CD14-positive monocyte (primary cell): ENCODE data around the gene UBC. TPM values are rescaled to one million over a fixed set of nuclear protein-coding genes. Genes with fewer than 3 reads are reported as not detected.

Experiments
- DNase-seq, 3 donors: peaks; one replicate each; pipeline ENCODE4 v3.0.0-alpha.2; 2011 to 2022
- H2AFZ ChIP-seq: 2 replicates; pipeline ENCODE4 v1.6.0; 2012; ENCODE audit warnings: mild to moderate bottlenecking, low read depth, low read length, inconsistent platforms; ENCODE audit not compliant: insufficient read depth, poor library complexity, severe bottlenecking
- H3K27ac ChIP-seq, 2 donors: 1 replicate in 1 of 2; 2 replicates in 1 of 2; pipeline ENCODE4 v1.5.1; 2012 to 2013; ENCODE audit warnings: low read length in 2 of 2, control low read depth in 1 of 2, inconsistent platforms in 1 of 2, low read depth in 1 of 2, mild to moderate bottlenecking in 1 of 2
- H3K27me3 ChIP-seq, 2 donors: one replicate each; pipeline versions ENCODE4 v1.6.0 to v1.6.1; 2011 to 2013; ENCODE audit warnings: low read length in 2 of 2; ENCODE audit not compliant: control insufficient read depth in 2 of 2, insufficient read depth in 2 of 2
- H3K36me3 ChIP-seq, 2 donors: replicated peaks in 1 of 2; 1 replicate in 1 of 2; 2 replicates in 1 of 2; pipeline versions ENCODE4 v1.5.1 to v1.6.1; 2012 to 2013; ENCODE audit warnings: low read length in 2 of 2, control low read depth in 1 of 2, inconsistent platforms in 1 of 2, mild to moderate bottlenecking in 1 of 2; ENCODE audit not compliant: insufficient read depth in 2 of 2, control insufficient read depth in 1 of 2
- H3K4me1 ChIP-seq, 2 donors: 1 replicate in 1 of 2; 2 replicates in 1 of 2; pipeline versions ENCODE4 v1.5.1 to v1.6.1; 2012 to 2013; ENCODE audit warnings: low read length in 2 of 2, control low read depth in 1 of 2, inconsistent platforms in 1 of 2, mild to moderate bottlenecking in 1 of 2, moderate library complexity in 1 of 2; ENCODE audit not compliant: insufficient read depth in 2 of 2, control insufficient read depth in 1 of 2
- H3K4me2 ChIP-seq: replicated peaks from 2 replicates; pipeline ENCODE3; 2012; ENCODE audit warnings: low read length, moderate library complexity, mild to moderate bottlenecking; ENCODE audit not compliant: poor library complexity, severe bottlenecking; ENCODE audit errors: extremely low read depth
- H3K4me3 ChIP-seq, 3 experiments: fragments of 200-600 bp in 1 of 3; sonication (generic) in 1 of 3; replicated peaks in 1 of 3; 1 replicate in 2 of 3; 2 replicates in 1 of 3; pipeline ENCODE4 v1.5.1; 2011 to 2013; ENCODE audit warnings: low read length in 3 of 3, mild to moderate bottlenecking in 3 of 3, control low read depth in 2 of 3, low read depth in 2 of 3, inconsistent platforms in 1 of 3, moderate library complexity in 1 of 3
- H3K79me2 ChIP-seq: 2 replicates; pipeline ENCODE4 v1.6.0; 2012; ENCODE audit warnings: mild to moderate bottlenecking, control low read depth, inconsistent platforms, low read length, moderate library complexity; ENCODE audit not compliant: insufficient read depth
- H3K9ac ChIP-seq: 2 replicates; pipeline ENCODE4 v1.6.0; 2017; ENCODE audit warnings: low read length, mild to moderate bottlenecking; ENCODE audit not compliant: insufficient read depth, poor library complexity, severe bottlenecking
- H3K9me3 ChIP-seq, 2 donors: replicated peaks in 1 of 2; 1 replicate in 1 of 2; 2 replicates in 1 of 2; pipeline versions ENCODE4 v1.5.1 to v1.6.1; 2012 to 2013; ENCODE audit warnings: low read length in 2 of 2, control low read depth in 1 of 2; ENCODE audit not compliant: control insufficient read depth in 1 of 2, insufficient read depth in 1 of 2
- H4K20me1 ChIP-seq: 2 replicates; pipeline ENCODE4 v1.6.0; 2012; ENCODE audit warnings: mild to moderate bottlenecking, low read length, control low read depth, moderate library complexity; ENCODE audit not compliant: insufficient read depth
- H3K27ac Mint-ChIP-seq, 7 donors: one replicate each; pipeline ENCODE4 v1.8.0; 2020; ENCODE audit warnings: mild to moderate bottlenecking in 7 of 7, mixed read lengths in 7 of 7, moderate library complexity in 6 of 7, inconsistent platforms in 2 of 7
- H3K27me3 Mint-ChIP-seq, 3 donors: one replicate each; pipeline ENCODE4 v1.8.0; 2021 to 2022; ENCODE audit warnings: low read depth in 3 of 3, mild to moderate bottlenecking in 3 of 3, mixed read lengths in 3 of 3, moderate library complexity in 3 of 3, inconsistent platforms in 1 of 3
- H3K36me3 Mint-ChIP-seq, 2 donors: one replicate each; pipeline ENCODE4 v1.8.0; 2020; ENCODE audit warnings: mixed read lengths in 2 of 2, inconsistent platforms in 1 of 2, mild to moderate bottlenecking in 1 of 2
- H3K4me1 Mint-ChIP-seq: one replicate; pipeline ENCODE4 v1.8.0; 2020; ENCODE audit warnings: mild to moderate bottlenecking, mixed read lengths
- H3K4me3 Mint-ChIP-seq, 2 donors: one replicate each; pipeline ENCODE4 v1.8.0; 2020; ENCODE audit warnings: mild to moderate bottlenecking in 2 of 2, mixed read lengths in 2 of 2, moderate library complexity in 1 of 2
- H3K9me3 Mint-ChIP-seq, 7 donors: one replicate each; pipeline ENCODE4 v1.8.0; 2020 to 2022; ENCODE audit warnings: mixed read lengths in 7 of 7, mild to moderate bottlenecking in 6 of 7, moderate library complexity in 6 of 7, inconsistent platforms in 2 of 7
- WGBS: methylation state at CpG from one replicate; pipeline ENCODE4 v1.1.5; 2013; ENCODE audit warnings: missing lambda C conversion rate; ENCODE audit not compliant: insufficient coverage; 5-methylcytosine and 5-hydroxymethylcytosine counted together
- intact Hi-C, 2 donors: fragments of 100-400 bp; cut with micrococcal nuclease; formaldehyde crosslinking; loops; one replicate each; pipeline versions ENCODE4 v1.15.0 to v1.15.1; 2023
- polyA plus RNA-seq, 3 donors: library from polyadenylated mRNA; depleted of rRNA in 1 of 3; unstranded in 2 of 3; stranded (reverse) in 1 of 3; fragments of 300-500 nt in 2 of 3; fragments of >200 nt in 1 of 3; fragmentation: Illumina TruSeq in 2 of 3; gene quantifications; 1 replicate in 2 of 3; 2 replicates in 1 of 3; pipeline ENCODE4 v1.2.3, GENCODE V29; 2012 to 2021
- TF ChIP-seq, protein P1 (sequence below): fragments of 200-600 bp; IDR thresholded peaks from one replicate; pipeline ENCODE4 v1.8.0; 2022; ENCODE audit warnings: antibody characterized with exemption, mild to moderate bottlenecking

UBC gene
- polyA plus RNA-seq, 3 donors, result 969 to 11,097 (median 1,385) TPM

DNA sequence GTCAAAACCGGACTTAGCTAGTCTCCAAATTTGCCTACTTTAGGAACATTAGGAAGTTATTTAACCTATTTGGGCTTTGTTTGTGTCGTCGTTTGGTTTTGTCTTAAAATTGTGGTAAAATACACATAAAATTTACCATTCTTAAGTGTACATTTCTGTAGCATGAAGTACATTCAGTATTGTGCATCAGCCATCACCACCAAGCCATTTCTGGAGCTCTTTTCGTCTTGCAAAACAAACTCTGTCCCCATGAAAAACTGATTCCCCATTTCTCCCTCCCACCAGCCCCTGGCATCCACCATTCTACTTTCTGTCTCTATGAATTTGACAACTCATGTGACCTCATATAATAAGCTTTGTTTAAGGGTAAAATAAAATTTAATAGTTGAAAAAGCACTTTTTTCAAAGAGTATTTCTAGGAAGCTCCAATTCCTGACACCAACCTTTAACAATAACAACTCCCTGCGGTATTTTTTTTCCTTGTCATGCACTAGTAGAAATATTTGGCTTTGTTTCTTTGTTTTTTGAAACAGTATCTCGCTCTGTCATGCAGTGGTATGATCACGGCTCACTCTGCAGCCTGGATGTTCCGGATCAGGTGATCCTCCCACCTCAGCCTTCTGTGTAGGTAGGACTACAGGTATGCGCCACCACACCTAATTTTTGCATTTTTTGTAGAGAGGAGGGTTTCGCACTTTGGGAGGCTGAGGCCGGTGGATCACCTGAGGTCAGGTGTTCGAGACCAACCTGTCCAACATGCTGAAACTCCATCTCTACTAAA is 3.6 kb upstream of the UBC start:
- DNase-seq, result peak in 1 of 3 donors; percentile 49
- H3K79me2 ChIP-seq, result peaks cover 26% of the 10 kb centered on the region
- H3K9me3 ChIP-seq, result no peaks in the 10 kb centered on the region
- Mint-ChIP-seq H3K27me3 (peaks cover 0 to 6% (median 3%) of the 10 kb centered on the region in 3 donors), H3K27ac (peak overlapping the region; percentile 100), H3K4me1 (peaks cover 72% of the 10 kb centered on the region), H3K9me3 (peaks cover 0 to 8% (median 4%) of the 10 kb centered on the region in 7 donors), H3K36me3 (peaks cover 14 to 19% of the 10 kb centered on the region in 2 donors), H3K4me3 (peak overlapping the region; percentile 85 to 100)
- H3K36me3 ChIP-seq, result peaks cover 6 to 14% of the 10 kb centered on the region in 2 donors
- no peaks in the 10 kb centered on the region for H3K27me3 ChIP-seq
- peak overlapping the region; percentile 23 to 64 (median 49) for H3K4me3 ChIP-seq
- WGBS, result 0% methylated on average over 1 of the region's 12 CpGs
- TF ChIP-seq, protein P1, sequence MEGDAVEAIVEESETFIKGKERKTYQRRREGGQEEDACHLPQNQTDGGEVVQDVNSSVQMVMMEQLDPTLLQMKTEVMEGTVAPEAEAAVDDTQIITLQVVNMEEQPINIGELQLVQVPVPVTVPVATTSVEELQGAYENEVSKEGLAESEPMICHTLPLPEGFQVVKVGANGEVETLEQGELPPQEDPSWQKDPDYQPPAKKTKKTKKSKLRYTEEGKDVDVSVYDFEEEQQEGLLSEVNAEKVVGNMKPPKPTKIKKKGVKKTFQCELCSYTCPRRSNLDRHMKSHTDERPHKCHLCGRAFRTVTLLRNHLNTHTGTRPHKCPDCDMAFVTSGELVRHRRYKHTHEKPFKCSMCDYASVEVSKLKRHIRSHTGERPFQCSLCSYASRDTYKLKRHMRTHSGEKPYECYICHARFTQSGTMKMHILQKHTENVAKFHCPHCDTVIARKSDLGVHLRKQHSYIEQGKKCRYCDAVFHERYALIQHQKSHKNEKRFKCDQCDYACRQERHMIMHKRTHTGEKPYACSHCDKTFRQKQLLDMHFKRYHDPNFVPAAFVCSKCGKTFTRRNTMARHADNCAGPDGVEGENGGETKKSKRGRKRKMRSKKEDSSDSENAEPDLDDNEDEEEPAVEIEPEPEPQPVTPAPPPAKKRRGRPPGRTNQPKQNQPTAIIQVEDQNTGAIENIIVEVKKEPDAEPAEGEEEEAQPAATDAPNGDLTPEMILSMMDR, result no peak
- H3K9ac ChIP-seq, result peak overlapping the region; percentile 98
- intact Hi-C loops, result no loop called here
- H4K20me1 ChIP-seq, result peaks cover 15% of the 10 kb centered on the region
- H3K4me2 ChIP-seq, result peak overlapping the region; percentile 72
- H3K4me1 ChIP-seq, result peaks cover 77 to 79% of the 10 kb centered on the region in 2 donors
- H2AFZ ChIP-seq, result no peak overlapping the region
- H3K27ac ChIP-seq, result peak overlapping the region; percentile 97 to 99

DNA sequence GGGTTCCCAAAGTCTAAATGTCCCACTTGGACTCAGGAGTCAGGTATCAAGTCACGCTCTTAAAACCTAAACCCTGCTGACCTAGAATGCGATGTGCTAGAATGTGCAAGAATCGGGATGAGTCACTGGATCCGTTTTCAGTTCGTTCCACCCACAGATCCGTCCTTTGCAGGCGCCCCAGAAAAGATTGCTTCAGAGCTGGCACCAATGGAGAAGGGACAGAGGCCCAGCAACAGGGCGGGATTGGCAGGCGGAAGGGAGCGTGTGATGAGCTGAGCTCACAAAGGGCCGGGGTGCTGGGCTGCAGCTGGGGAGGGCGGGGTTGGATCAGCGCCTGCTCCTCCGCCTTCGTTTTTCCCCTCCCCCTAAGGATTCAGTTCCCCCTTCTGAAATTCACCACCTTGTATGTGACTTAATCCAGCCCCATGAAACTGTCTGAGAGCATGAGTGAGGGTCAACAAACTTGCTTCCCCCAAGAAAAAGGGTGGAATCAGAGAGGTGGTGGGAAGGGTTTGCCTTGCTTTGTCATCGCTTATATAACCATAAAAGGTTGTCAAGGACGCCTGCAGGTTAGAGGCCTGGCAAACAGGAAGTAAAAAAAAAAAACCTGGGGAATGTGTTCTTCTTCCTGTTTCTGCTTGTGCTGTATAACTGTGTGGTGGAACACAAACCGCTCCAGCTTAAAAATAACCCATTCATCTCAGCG is 2.8 kb upstream of the UBC start:
- H3K27ac ChIP-seq, result peak overlapping the region; percentile 97 to 99
- Mint-ChIP-seq H3K27me3 (peaks cover 0 to 6% (median 6%) of the 10 kb centered on the region in 3 donors), H3K27ac (peak overlapping the region; percentile 100), H3K4me3 (peak overlapping the region; percentile 85 to 100), H3K9me3 (peaks cover 0 to 10% (median 4%) of the 10 kb centered on the region in 7 donors), H3K36me3 (peaks cover 22 to 27% of the 10 kb centered on the region in 2 donors), H3K4me1 (peaks cover 77% of the 10 kb centered on the region)
- 0% methylated on average over 8 of the region's 19 CpGs for WGBS
- TF ChIP-seq, protein P1, result no peak
- H3K4me1 ChIP-seq, result peaks cover 79 to 82% of the 10 kb centered on the region in 2 donors
- no peaks in the 10 kb centered on the region for H3K27me3 ChIP-seq
- no peaks in the 10 kb centered on the region for H3K9me3 ChIP-seq
- peaks cover 13 to 21% of the 10 kb centered on the region in 2 donors for H3K36me3 ChIP-seq
- H3K9ac ChIP-seq, result peak overlapping the region; percentile 98
- H3K79me2 ChIP-seq, result peaks cover 34% of the 10 kb centered on the region
- H3K4me3 ChIP-seq, result peak overlapping the region; percentile 23 to 96 (median 49)
- H3K4me2 ChIP-seq, result peak overlapping the region; percentile 72
- peak; percentile 98 to 100 (median 99) for DNase-seq
- H2AFZ ChIP-seq, result peak overlapping the region; percentile 3
- peaks cover 22% of the 10 kb centered on the region for H4K20me1 ChIP-seq
- intact Hi-C loops, result no loop called here
